OCI-LY1 (cell line): ENCODE data around the gene ARHGAP18.

Source experiments
- H2AFZ ChIP-seq: fragments of 200-600 bp; sonication (generic), shearing (Covaris generic); 2 replicates; pipeline ENCODE4 v1.6.0; 2014; ENCODE audit warnings: antibody characterized with exemption, mild to moderate bottlenecking, low read length
- H3F3A ChIP-seq: fragments of 200-600 bp; sonication (generic), shearing (Covaris generic); 2 replicates; pipeline ENCODE4 v1.6.0; 2014; ENCODE audit warnings: mild to moderate bottlenecking, antibody characterized with exemption, low read length, moderate library complexity; ENCODE audit not compliant: insufficient read depth
- H3K27ac ChIP-seq: fragments of 200-600 bp; sonication (generic); 2 replicates; pipeline ENCODE4 v1.5.1; 2014; ENCODE audit warnings: low read length, mixed run types, mild to moderate bottlenecking, low read depth; ENCODE audit not compliant: poor library complexity, severe bottlenecking
- H3K27me3 ChIP-seq: fragments of 200-600 bp; sonication (generic); 2 replicates; pipeline ENCODE4 v1.6.0; 2014; ENCODE audit warnings: antibody characterized with exemption, mild to moderate bottlenecking, low read length, moderate library complexity; ENCODE audit not compliant: insufficient read depth
- H3K36me3 ChIP-seq: fragments of 200-600 bp; sonication (generic); 2 replicates; pipeline ENCODE4 v1.6.1; 2014; ENCODE audit warnings: mild to moderate bottlenecking, antibody characterized with exemption, low read length, moderate library complexity, mixed read lengths; ENCODE audit not compliant: insufficient read depth
- H3K4me1 ChIP-seq: fragments of 200-600 bp; sonication (generic); 2 replicates; pipeline ENCODE4 v1.5.1; 2014; ENCODE audit warnings: mild to moderate bottlenecking, low read length, moderate library complexity; ENCODE audit not compliant: insufficient read depth, severe bottlenecking
- H3K4me2 ChIP-seq: fragments of 200-600 bp; sonication (generic), shearing (Covaris generic); 2 replicates; pipeline ENCODE4 v1.6.1; 2014; ENCODE audit warnings: low read length
- H3K4me3 ChIP-seq: fragments of 200-600 bp; sonication (generic); 2 replicates; pipeline ENCODE4 v1.5.1; 2014; ENCODE audit warnings: low read length, low read depth, mild to moderate bottlenecking, mixed read lengths; ENCODE audit not compliant: poor library complexity, severe bottlenecking
- H3K79me2 ChIP-seq: fragments of 200-600 bp; shearing (Covaris generic); 2 replicates; pipeline ENCODE4 v1.6.1; 2016; ENCODE audit warnings: mixed run types, low read length, mixed read lengths; ENCODE audit not compliant: insufficient read depth
- H3K9ac ChIP-seq: fragments of 200-600 bp; sonication (generic), shearing (Covaris generic); 2 replicates; pipeline ENCODE4 v1.6.1; 2014; ENCODE audit warnings: mild to moderate bottlenecking, low read length, mixed read lengths
- H3K9me2 ChIP-seq: fragments of 200-600 bp; sonication (generic), shearing (Covaris generic); 2 replicates; pipeline ENCODE4 v1.6.1; 2014; ENCODE audit warnings: low read depth, mild to moderate bottlenecking, low read length, mixed read lengths
- H3K9me3 ChIP-seq: fragments of 200-600 bp; shearing (Covaris generic); 2 replicates; pipeline ENCODE4 v1.6.1; 2014; ENCODE audit warnings: low read length, mixed read lengths
- H4K20me1 ChIP-seq: fragments of 200-600 bp; sonication (generic), shearing (Covaris generic); 2 replicates; pipeline ENCODE4 v1.6.0; 2016; ENCODE audit warnings: mild to moderate bottlenecking, low read length; ENCODE audit not compliant: insufficient read depth
- EZH2 ChIP-seq: fragments of 200-600 bp; sonication (generic), shearing (Covaris generic); IDR thresholded peaks from 2 replicates; pipeline ENCODE4 v1.8.0; 2017; ENCODE audit warnings: borderline replicate concordance, mixed run types, mild to moderate bottlenecking, antibody characterized with exemption, low read length, moderate library complexity, mixed read lengths
- TF ChIP-seq, protein P1 (sequence below): fragments of 200-600 bp; sonication (generic), shearing (Covaris generic); IDR thresholded peaks from 2 replicates; pipeline ENCODE4 v1.5.1; 2017; ENCODE audit warnings: mild to moderate bottlenecking, antibody characterized with exemption, low read length, moderate library complexity, mixed read lengths

Gene ARHGAP18

DNA sequence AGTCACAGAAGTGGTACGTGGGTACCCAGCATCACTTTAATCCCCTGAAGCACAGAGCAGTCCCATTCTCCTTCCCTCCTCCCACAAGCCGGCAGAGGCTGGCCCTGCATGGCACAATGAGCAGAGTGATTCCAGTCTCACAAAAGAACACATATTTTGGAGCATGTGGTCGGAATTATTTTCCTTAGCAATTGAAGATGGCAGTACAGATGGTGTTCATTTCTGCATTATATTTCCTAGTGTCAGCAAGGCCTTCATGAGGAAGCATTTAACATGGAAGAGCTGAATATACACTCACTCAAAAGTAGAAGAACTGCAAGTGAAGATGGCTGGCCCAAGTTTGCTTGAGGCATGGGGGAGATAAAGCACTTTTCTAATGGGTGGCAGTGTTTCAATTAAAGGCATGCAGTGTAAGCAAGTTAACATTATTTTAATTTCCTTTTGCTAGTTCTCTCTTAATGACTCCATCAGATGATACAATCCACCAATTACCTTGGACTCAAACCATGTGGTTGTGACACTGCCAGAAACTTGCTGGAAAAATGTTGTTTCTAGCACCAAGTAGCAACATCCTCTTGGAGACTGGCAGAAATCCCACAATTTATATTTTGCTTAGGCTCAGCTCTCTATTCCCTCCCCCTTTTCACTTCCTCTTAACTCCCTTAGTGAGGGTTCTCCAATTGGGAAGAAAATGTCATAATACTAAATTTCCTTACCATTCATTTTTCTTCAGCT lies 74.4 kb downstream of the ARHGAP18 start:
- H3K9me2 ChIP-seq: no peaks in the 10 kb centered on the region
- no peaks in the 10 kb centered on the region for H4K20me1 ChIP-seq
- no peak overlapping the region for H3K4me3 ChIP-seq
- no peak for TF ChIP-seq EZH2
- TF ChIP-seq, protein P1, sequence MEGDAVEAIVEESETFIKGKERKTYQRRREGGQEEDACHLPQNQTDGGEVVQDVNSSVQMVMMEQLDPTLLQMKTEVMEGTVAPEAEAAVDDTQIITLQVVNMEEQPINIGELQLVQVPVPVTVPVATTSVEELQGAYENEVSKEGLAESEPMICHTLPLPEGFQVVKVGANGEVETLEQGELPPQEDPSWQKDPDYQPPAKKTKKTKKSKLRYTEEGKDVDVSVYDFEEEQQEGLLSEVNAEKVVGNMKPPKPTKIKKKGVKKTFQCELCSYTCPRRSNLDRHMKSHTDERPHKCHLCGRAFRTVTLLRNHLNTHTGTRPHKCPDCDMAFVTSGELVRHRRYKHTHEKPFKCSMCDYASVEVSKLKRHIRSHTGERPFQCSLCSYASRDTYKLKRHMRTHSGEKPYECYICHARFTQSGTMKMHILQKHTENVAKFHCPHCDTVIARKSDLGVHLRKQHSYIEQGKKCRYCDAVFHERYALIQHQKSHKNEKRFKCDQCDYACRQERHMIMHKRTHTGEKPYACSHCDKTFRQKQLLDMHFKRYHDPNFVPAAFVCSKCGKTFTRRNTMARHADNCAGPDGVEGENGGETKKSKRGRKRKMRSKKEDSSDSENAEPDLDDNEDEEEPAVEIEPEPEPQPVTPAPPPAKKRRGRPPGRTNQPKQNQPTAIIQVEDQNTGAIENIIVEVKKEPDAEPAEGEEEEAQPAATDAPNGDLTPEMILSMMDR: no peak
- H3K27ac ChIP-seq: no peak overlapping the region
- H3K27me3 ChIP-seq: no peaks in the 10 kb centered on the region
- H3K36me3 ChIP-seq: no peaks in the 10 kb centered on the region
- no peaks in the 10 kb centered on the region for H3K79me2 ChIP-seq
- H3F3A ChIP-seq: no peaks in the 10 kb centered on the region
- peaks cover 5% of the 10 kb centered on the region for H3K4me1 ChIP-seq
- no peak overlapping the region for H3K4me2 ChIP-seq
- H3K9ac ChIP-seq: no peak overlapping the region
- H3K9me3 ChIP-seq: no peaks in the 10 kb centered on the region
- no peak overlapping the region for H2AFZ ChIP-seq

DNA sequence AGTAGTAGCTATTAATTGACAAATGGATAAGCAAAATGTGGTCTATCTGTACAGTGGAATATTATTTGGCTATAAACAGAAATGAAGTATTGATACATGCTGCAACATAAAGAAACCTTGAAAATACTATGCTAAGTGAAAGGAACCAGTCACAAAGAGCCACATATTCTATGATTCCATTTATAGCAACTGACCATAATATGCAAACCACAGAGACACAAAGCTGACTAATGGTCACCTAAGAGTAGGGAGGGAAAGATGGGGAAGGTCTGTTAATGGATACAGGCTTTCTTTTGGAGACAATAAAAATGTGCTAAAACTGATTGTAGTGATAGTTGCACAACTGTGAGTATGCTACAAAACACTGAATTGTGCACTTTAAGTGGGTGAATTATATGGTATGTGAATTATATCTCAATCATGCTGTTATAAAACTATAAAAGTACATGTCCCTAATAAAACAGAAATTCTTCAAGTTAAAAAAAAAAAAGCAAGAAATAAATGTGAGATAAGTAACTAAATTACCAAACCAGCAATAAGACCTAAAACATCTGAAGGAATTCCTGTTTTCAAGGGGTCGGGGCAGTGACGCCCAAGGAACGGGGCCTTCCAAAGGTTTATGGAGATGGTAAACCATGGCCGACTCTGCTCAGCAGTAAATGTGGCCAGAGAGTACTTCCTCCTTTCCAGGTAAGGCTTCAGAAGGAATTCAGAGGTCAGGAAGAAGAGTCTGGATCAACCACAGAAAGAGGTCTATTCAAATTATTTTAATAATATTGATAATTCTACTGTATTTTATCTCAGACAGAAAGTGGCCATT lies 75.4 kb downstream of the ARHGAP18 start:
- Histone ChIP-seq H3K9me2 (no peaks in the 10 kb centered on the region), H3K36me3 (no peaks in the 10 kb centered on the region), H3K27ac (no peak overlapping the region), H3K4me1 (peaks cover 5% of the 10 kb centered on the region), H3K27me3 (no peaks in the 10 kb centered on the region), H3K9ac (no peak overlapping the region), H3F3A (no peaks in the 10 kb centered on the region), H3K4me3 (no peak overlapping the region), H4K20me1 (no peaks in the 10 kb centered on the region), H2AFZ (no peak overlapping the region), H3K79me2 (no peaks in the 10 kb centered on the region), H3K9me3 (no peaks in the 10 kb centered on the region), H3K4me2 (no peak overlapping the region)
- no peak for TF ChIP-seq EZH2
- TF ChIP-seq, protein P1: no peak

DNA sequence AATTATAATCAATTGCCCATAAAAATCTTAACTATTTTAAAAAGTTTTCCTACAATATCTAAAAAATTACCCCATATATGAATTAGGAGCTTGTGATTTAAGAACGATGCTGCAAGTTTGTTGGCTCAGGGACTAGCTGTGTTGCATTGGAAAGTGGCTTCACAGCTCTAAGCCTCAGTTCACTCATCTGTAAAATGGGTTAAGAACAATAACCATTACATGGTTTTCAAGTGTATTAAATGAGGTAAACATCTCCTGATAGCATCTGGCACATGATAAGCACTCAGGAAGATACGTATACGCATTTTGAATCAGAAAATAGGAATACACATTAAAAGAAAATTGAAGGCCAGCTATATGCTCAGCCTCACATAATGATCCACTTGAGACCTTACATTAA lies 76.4 kb downstream of the ARHGAP18 start:
- Histone ChIP-seq H3K4me3 (no peak overlapping the region), H4K20me1 (no peaks in the 10 kb centered on the region), H3K36me3 (no peaks in the 10 kb centered on the region), H3K9ac (no peak overlapping the region), H3F3A (no peaks in the 10 kb centered on the region), H3K9me2 (no peaks in the 10 kb centered on the region), H3K4me1 (peaks cover 5% of the 10 kb centered on the region), H2AFZ (no peak overlapping the region), H3K4me2 (no peak overlapping the region), H3K9me3 (no peaks in the 10 kb centered on the region), H3K27ac (no peak overlapping the region), H3K79me2 (no peaks in the 10 kb centered on the region), H3K27me3 (no peaks in the 10 kb centered on the region)
- no peak for TF ChIP-seq EZH2
- TF ChIP-seq, protein P1: no peak
